Right lobe of liver (tissue), 6 donors: ENCODE data around the gene WDFY4. TPM values are rescaled to one million over a fixed set of nuclear protein-coding genes. Genes with fewer than 3 reads are reported as not detected.

Source experiments
- ATAC-seq, 4 donors: fragments of 200-7000 bp; cut with Tn5 transposase; one replicate each; pipeline ENCODE4 v1.9.1; 2020; ENCODE audit warnings: mild to moderate bottlenecking in 4 of 4, moderate library complexity in 4 of 4
- DNase-seq, 3 donors: peaks; one replicate each; pipeline ENCODE4 v3.0.0-alpha.2; 2020
- H3K27ac ChIP-seq, 3 donors: fragments of 200-600 bp; one replicate each; pipeline ENCODE4 v1.8.0; 2022
- H3K27me3 ChIP-seq, 2 donors: fragments of 200-600 bp; one replicate each; pipeline ENCODE4 v1.8.0; 2022
- H3K36me3 ChIP-seq, 4 donors: fragments of 200-600 bp; sonication (generic) in 1 of 4; one replicate each; pipeline versions ENCODE4 v1.5.1 to v1.8.0; 2017 to 2022; ENCODE audit warnings: control low read depth in 1 of 4
- H3K4me1 ChIP-seq, 4 donors: fragments of 200-600 bp; sonication (generic) in 1 of 4; one replicate each; pipeline versions ENCODE4 v1.5.1 to v1.8.0; 2017 to 2022; ENCODE audit warnings: control low read depth in 1 of 4
- H3K4me3 ChIP-seq, 3 donors: fragments of 200-600 bp; one replicate each; pipeline ENCODE4 v1.8.0; 2022
- H3K9me3 ChIP-seq, 4 donors: fragments of 200-600 bp; sonication (generic) in 1 of 4; one replicate each; pipeline versions ENCODE4 v1.5.1 to v1.8.0; 2017 to 2022; ENCODE audit warnings: control low read depth in 1 of 4
- CTCF ChIP-seq, 4 donors: fragments of 200-600 bp in 3 of 4; fragments of 450-650 bp in 1 of 4; IDR thresholded peaks; one replicate each; pipeline versions ENCODE4 v1.5.1 to v1.8.0; 2016 to 2022; ENCODE audit warnings: antibody characterized with exemption in 4 of 4, mild to moderate bottlenecking in 2 of 4
- POLR2A ChIP-seq: fragments of 450-650 bp; IDR thresholded peaks from one replicate; pipeline ENCODE4 v1.6.1; 2017; ENCODE audit warnings: antibody characterized with exemption, mild to moderate bottlenecking
- WGBS: methylation state at CpG from one replicate; pipeline ENCODE4 v1.1.6; 2018; ENCODE audit warnings: low coverage, low lambda C conversion rate; ENCODE audit not compliant: insufficient coverage; ENCODE audit errors: missing lambda C conversion rate; 5-methylcytosine and 5-hydroxymethylcytosine counted together
- intact Hi-C, 2 donors: fragments of 100-400 bp; cut with DNase I; formaldehyde crosslinking; loops; one replicate each; pipeline versions ENCODE4 v1.11.2 to v1.14.1; 2022
- total RNA-seq, 6 experiments: library from RNA; depleted of rRNA in 2 of 6; stranded (reverse); fragments of >200 nt in 2 of 6; fragmentation: NEBNext Ultra II Directional in 3 of 6; extraction: Animal tissue kit (Norgen Biotek cat#: 25700) in 3 of 6; gene quantifications; one replicate each; pipeline versions ENCODE4 v1.1.0 to v1.2.4, GENCODE V29; 2016 to 2023
- donor health status: DM: no; HTN: yes; CAD: no.
- donor health status: DM: no; HTN: no; CAD: no.
- donor health status: DM: no; HTN: no; CAD: no.
- donor health status: DM: no; HTN: yes; CAD: no.
- donor health status: DM: no; HTN: yes; CAD: no.

The WDFY4 gene
- total RNA-seq, 6 experiments from 2014 or later: 1.4 to 4.1 (median 1.9) TPM

- TF ChIP-seq CTCF (IDR thresholded peaks at IDR 0.05): no peak
- TF ChIP-seq POLR2A: no peak
- Histone ChIP-seq H3K4me1 (no peaks in the 10 kb centered on the region), H3K36me3 (no peaks in the 10 kb centered on the region), H3K27me3 (no peaks in the 10 kb centered on the region), H3K4me3 (no peak overlapping the region), H3K9me3 (no peaks in the 10 kb centered on the region), H3K27ac (no peak overlapping the region)
- ATAC-seq (no peak), DNase-seq (no peak)
- intact Hi-C loops: no loop called here
- 71% methylated on average over 2 of the region's 5 CpGs for WGBS
Measured at GRCh38 chr10:48720611-48721010, 35.9 kb downstream of the WDFY4 start.

- no peak overlapping the region for H3K4me3 ChIP-seq
- H3K27ac ChIP-seq: no peak overlapping the region
- no peaks in the 10 kb centered on the region for H3K9me3 ChIP-seq
- no peak for DNase-seq
- H3K4me1 ChIP-seq: no peaks in the 10 kb centered on the region
- TF ChIP-seq POLR2A: no peak
- no peak for TF ChIP-seq CTCF (IDR thresholded peaks at IDR 0.05)
- WGBS: 10% methylated on average over 2 of the region's 11 CpGs
- no peaks in the 10 kb centered on the region for H3K36me3 ChIP-seq
- no peaks in the 10 kb centered on the region for H3K27me3 ChIP-seq
- intact Hi-C loops: no loop called here
- ATAC-seq: no peak
Measured at GRCh38 chr10:48722153-48723145, 37.8 kb downstream of the WDFY4 start.

GRCh38 chr10:48724127-48724526 lies 39.5 kb downstream of the WDFY4 start:
- 17% methylated on average over 3 of the region's 7 CpGs for WGBS
- TF ChIP-seq POLR2A (no peak), CTCF (IDR thresholded peaks at IDR 0.05) (no peak)
- no peak overlapping the region for H3K4me3 ChIP-seq
- no peaks in the 10 kb centered on the region for H3K9me3 ChIP-seq
- no peaks in the 10 kb centered on the region for H3K36me3 ChIP-seq
- H3K27me3 ChIP-seq: no peaks in the 10 kb centered on the region
- intact Hi-C loops: no loop called here
- H3K27ac ChIP-seq: no peak overlapping the region
- no peak for ATAC-seq
- H3K4me1 ChIP-seq: no peaks in the 10 kb centered on the region
- DNase-seq: no peak

- ATAC-seq (peak in 1 of 4 donors; percentile 44), DNase-seq (no peak)
- no peaks in the 10 kb centered on the region for H3K36me3 ChIP-seq
- H3K4me1 ChIP-seq: no peaks in the 10 kb centered on the region
- H3K27ac ChIP-seq: no peak overlapping the region
- no peaks in the 10 kb centered on the region for H3K9me3 ChIP-seq
- TF ChIP-seq CTCF (IDR thresholded peaks at IDR 0.05): no peak
- no peak for TF ChIP-seq POLR2A
- intact Hi-C loops: no loop called here
- H3K27me3 ChIP-seq: no peaks in the 10 kb centered on the region
- WGBS: no CpG with 5 or more reads among the region's 4 CpGs
- no peak overlapping the region for H3K4me3 ChIP-seq
Measured at GRCh38 chr10:48725708-48726107, 41.0 kb downstream of the WDFY4 start.
